Activated CD4-positive, alpha-beta T cell treated with anti-CD3 and anti-CD28 coated beads for 1 hour (primary cell): Measurements from ENCODE around the gene SCARF2.
"Not testable (repeated sequence)": the region's sequence is repeated elsewhere in the genome, so short reads cannot be mapped to it uniquely, and the experiment has no call there.

Source experiments
- DNase-seq: peaks from one replicate; pipeline ENCODE4 v3.0.0-alpha.2; 2020

SCARF2 gene

GRCh38 chr22:20459152-20459542 lies 21.5 kb upstream of the SCARF2 start:
- DNase-seq = no peak

- DNase-seq = no peak
These were observed 21.0 kb upstream of the SCARF2 start for GRCh38 chr22:20458530-20459151.

GRCh38 chr22:20457506-20458240 lies 20.0 kb upstream of the SCARF2 start:
- DNase-seq = no peak

- no peak for DNase-seq
These were observed 19.1 kb upstream of the SCARF2 start for GRCh38 chr22:20456722-20457076.

- peak; percentile 65 for DNase-seq
These were observed 18.6 kb upstream of the SCARF2 start for GRCh38 chr22:20456064-20456721.

GRCh38 chr22:20455709-20456063 lies 18.1 kb upstream of the SCARF2 start:
- DNase-seq = no peak

GRCh38 chr22:20453222-20453621 lies 15.6 kb upstream of the SCARF2 start:
- no peak for DNase-seq

GRCh38 chr22:20451920-20452319 lies 14.3 kb upstream of the SCARF2 start:
- DNase-seq = no peak

- DNase-seq = not testable (repeated sequence)
These were observed 13.6 kb upstream of the SCARF2 start for GRCh38 chr22:20451129-20451778.

- DNase-seq = no peak
These were observed 12.9 kb upstream of the SCARF2 start for GRCh38 chr22:20450551-20450906.

- DNase-seq = no peak
These were observed 12.4 kb upstream of the SCARF2 start for GRCh38 chr22:20449819-20450550.

- DNase-seq = no peak
These were observed 11.0 kb upstream of the SCARF2 start for GRCh38 chr22:20448630-20449029.

GRCh38 chr22:20446383-20446970 lies 8.9 kb upstream of the SCARF2 start:
- no peak for DNase-seq

GRCh38 chr22:20444325-20444724 lies 6.7 kb upstream of the SCARF2 start:
- no peak for DNase-seq

- DNase-seq = no peak
These were observed 5.1 kb upstream of the SCARF2 start for GRCh38 chr22:20442485-20443284.

GRCh38 chr22:20441631-20442484 lies 4.2 kb upstream of the SCARF2 start:
- no peak for DNase-seq

- no peak for DNase-seq
These were observed 3.3 kb upstream of the SCARF2 start for GRCh38 chr22:20440637-20441591.

- no peak for DNase-seq
These were observed 2.4 kb upstream of the SCARF2 start for GRCh38 chr22:20439928-20440575.

GRCh38 chr22:20439556-20439927 lies 1.9 kb upstream of the SCARF2 start:
- DNase-seq = no peak
